H9 (cell line): ENCODE results near the gene MRPL48. TPM values are rescaled to one million over a fixed set of nuclear protein-coding genes. Genes with fewer than 3 reads are reported as not detected.

Source experiments
- DNase-seq: peaks from one replicate; pipeline ENCODE4 v3.0.0-alpha.2; 2017
- H2AFZ ChIP-seq: one replicate; pipeline ENCODE4 v1.6.1; 2013; ENCODE audit warnings: mild to moderate bottlenecking, low read length, control low read depth, moderate library complexity
- H2AK5ac ChIP-seq: 2 replicates; pipeline ENCODE4 v1.6.1; 2013; ENCODE audit warnings: low read length, control low read depth, mixed read lengths; ENCODE audit not compliant: insufficient read length
- H2BK120ac ChIP-seq: one replicate; pipeline ENCODE4 v1.6.1; 2013; ENCODE audit warnings: low read depth, mild to moderate bottlenecking, low read length, control low read depth, inconsistent platforms; ENCODE audit not compliant: poor library complexity, severe bottlenecking
- H2BK12ac ChIP-seq: 2 replicates; pipeline ENCODE4 v1.6.1; 2013; ENCODE audit warnings: low read length, control low read depth, mixed read lengths, low read depth; ENCODE audit not compliant: insufficient read length
- H2BK15ac ChIP-seq: 2 replicates; pipeline ENCODE4 v1.6.1; 2013; ENCODE audit warnings: low read depth, low read length, control low read depth
- H2BK20ac ChIP-seq: one replicate; pipeline ENCODE4 v1.6.1; 2013; ENCODE audit warnings: low read depth, mild to moderate bottlenecking, low read length, control low read depth, inconsistent platforms; ENCODE audit not compliant: poor library complexity, severe bottlenecking
- H2BK5ac ChIP-seq: 2 replicates; pipeline ENCODE4 v1.6.1; 2013; ENCODE audit warnings: low read length, control low read depth, mixed read lengths; ENCODE audit not compliant: insufficient read length
- H3K14ac ChIP-seq: 2 replicates; pipeline ENCODE4 v1.6.1; 2013; ENCODE audit warnings: low read length, control low read depth; ENCODE audit not compliant: insufficient read depth
- H3K18ac ChIP-seq: 2 replicates; pipeline ENCODE4 v1.6.1; 2013; ENCODE audit warnings: low read depth, mild to moderate bottlenecking, mixed read lengths, low read length, control low read depth; ENCODE audit not compliant: insufficient read length
- H3K23ac ChIP-seq: 2 replicates; pipeline ENCODE4 v1.6.1; 2013; ENCODE audit warnings: low read length, control low read depth, mixed read lengths, low read depth; ENCODE audit not compliant: insufficient read length
- H3K23me2 ChIP-seq: 2 replicates; pipeline ENCODE4 v1.6.1; 2013; ENCODE audit warnings: low read depth, mild to moderate bottlenecking, mixed read lengths, low read length, control low read depth; ENCODE audit not compliant: insufficient read length, poor library complexity, severe bottlenecking
- H3K27ac ChIP-seq: 2 replicates; pipeline ENCODE4 v1.5.1; 2013; ENCODE audit warnings: low read length, control low read depth, mixed read lengths, low read depth; ENCODE audit not compliant: insufficient read length
- H3K27me3 ChIP-seq: 2 replicates; pipeline ENCODE4 v1.6.1; 2013; ENCODE audit warnings: low read length, control low read depth, inconsistent platforms; ENCODE audit not compliant: insufficient read depth
- H3K4ac ChIP-seq: 2 replicates; pipeline ENCODE4 v1.6.1; 2013; ENCODE audit warnings: low read depth, mild to moderate bottlenecking, control low read depth, inconsistent platforms, low read length, moderate library complexity
- H3K4me1 ChIP-seq: 2 replicates; pipeline ENCODE4 v1.6.1; 2013; ENCODE audit warnings: low read length, control low read depth, inconsistent platforms; ENCODE audit not compliant: insufficient read depth
- H3K4me2 ChIP-seq: 2 replicates; pipeline ENCODE4 v1.6.1; 2013; ENCODE audit warnings: low read length, control low read depth, mixed read lengths; ENCODE audit not compliant: insufficient read length, insufficient read depth
- H3K56ac ChIP-seq: 2 replicates; pipeline ENCODE4 v1.6.1; 2013; ENCODE audit warnings: low read depth, mild to moderate bottlenecking, mixed read lengths, low read length, control low read depth; ENCODE audit not compliant: insufficient read length
- H3K79me1 ChIP-seq: 2 replicates; pipeline ENCODE4 v1.6.1; 2013; ENCODE audit warnings: low read depth, mild to moderate bottlenecking, moderate library complexity, low read length, control low read depth, inconsistent platforms; ENCODE audit not compliant: insufficient read depth, poor library complexity, severe bottlenecking
- H3K79me2 ChIP-seq: 2 replicates; pipeline ENCODE4 v1.6.1; 2013; ENCODE audit warnings: low read length, control low read depth, inconsistent platforms; ENCODE audit not compliant: insufficient read depth
- H3K9ac ChIP-seq: 2 replicates; pipeline ENCODE4 v1.6.1; 2013; ENCODE audit warnings: low read length, control low read depth, mixed read lengths; ENCODE audit not compliant: insufficient read length; ENCODE audit errors: extremely low read depth
- H3K9me3 ChIP-seq: one replicate; pipeline ENCODE4 v1.6.1; 2013; ENCODE audit warnings: low read depth, low read length, inconsistent platforms; ENCODE audit not compliant: control insufficient read depth
- H3T11ph ChIP-seq: one replicate; pipeline ENCODE4 v1.6.1; 2013; ENCODE audit warnings: mild to moderate bottlenecking, low read length, control low read depth, inconsistent platforms
- H4K20me1 ChIP-seq: one replicate; pipeline ENCODE4 v1.6.1; 2013; ENCODE audit not compliant: control insufficient read depth, insufficient read length, insufficient read depth
- H4K5ac ChIP-seq: 2 replicates; pipeline ENCODE4 v1.6.1; 2013; ENCODE audit warnings: low read depth, mild to moderate bottlenecking, mixed read lengths, low read length, control low read depth; ENCODE audit not compliant: insufficient read length
- H4K8ac ChIP-seq: replicated peaks from 2 replicates; pipeline ENCODE4 v1.6.1; 2013; ENCODE audit warnings: low read length, control low read depth, mixed read lengths, low read depth; ENCODE audit not compliant: insufficient read length
- H4K91ac ChIP-seq: 2 replicates; pipeline ENCODE4 v1.6.1; 2013; ENCODE audit warnings: low read depth, mild to moderate bottlenecking, moderate library complexity, mixed read lengths, low read length, control low read depth; ENCODE audit not compliant: insufficient read length
- H3K27ac Mint-ChIP-seq, 3 experiments: 2 replicates in 2 of 3; 3 replicates in 1 of 3; pipeline ENCODE4 v1.8.0; 2020 to 2021; ENCODE audit warnings: mixed read lengths in 3 of 3, mild to moderate bottlenecking in 1 of 3, moderate library complexity in 1 of 3
- H3K27me3 Mint-ChIP-seq: 2 replicates; pipeline ENCODE4 v1.8.0; 2021; ENCODE audit warnings: low read depth, mild to moderate bottlenecking, moderate library complexity, mixed read lengths
- H3K36me3 Mint-ChIP-seq, 3 experiments: 2 replicates in 2 of 3; 3 replicates in 1 of 3; pipeline ENCODE4 v1.8.0; 2020 to 2021; ENCODE audit warnings: low read depth in 3 of 3, mixed read lengths in 3 of 3; ENCODE audit not compliant: insufficient read depth in 1 of 3
- H3K4me1 Mint-ChIP-seq, 2 experiments: 2 replicates each; pipeline ENCODE4 v1.8.0; 2020; ENCODE audit warnings: mixed read lengths in 2 of 2
- H3K4me3 Mint-ChIP-seq, 2 experiments: 2 replicates in 1 of 2; 3 replicates in 1 of 2; pipeline ENCODE4 v1.8.0; 2020 to 2021; ENCODE audit warnings: mild to moderate bottlenecking in 2 of 2, mixed read lengths in 2 of 2, moderate library complexity in 1 of 2
- H3K9me3 Mint-ChIP-seq, 2 experiments: 2 replicates in 1 of 2; 3 replicates in 1 of 2; pipeline ENCODE4 v1.8.0; 2020; ENCODE audit warnings: mild to moderate bottlenecking in 2 of 2, mixed read lengths in 2 of 2, moderate library complexity in 1 of 2
- CTCF ChIP-seq: fragments of 200-600 bp; sonication (generic); conservative IDR thresholded peaks from 3 replicates; pipeline ENCODE4 v1.8.0; 2021; ENCODE audit warnings: antibody characterized with exemption, mild to moderate bottlenecking
- WGBS: extraction: QIAGEN DNeasy Blood & Tissue Kit; methylation state at CpG from one replicate; pipeline ENCODE4 v1.1.7; 2013; ENCODE audit warnings: missing lambda C conversion rate, low lambda C conversion rate, mixed read lengths; ENCODE audit not compliant: insufficient read length; ENCODE audit errors: extremely low coverage; 5-methylcytosine and 5-hydroxymethylcytosine counted together
- total RNA-seq: library from RNA; stranded (reverse); gene quantifications from 2 replicates; pipeline ENCODE4 v1.2.1, GENCODE V29; 2021

The MRPL48 gene
- total RNA-seq, 1 experiment from 2014 or later, result 36.4 TPM

DNA sequence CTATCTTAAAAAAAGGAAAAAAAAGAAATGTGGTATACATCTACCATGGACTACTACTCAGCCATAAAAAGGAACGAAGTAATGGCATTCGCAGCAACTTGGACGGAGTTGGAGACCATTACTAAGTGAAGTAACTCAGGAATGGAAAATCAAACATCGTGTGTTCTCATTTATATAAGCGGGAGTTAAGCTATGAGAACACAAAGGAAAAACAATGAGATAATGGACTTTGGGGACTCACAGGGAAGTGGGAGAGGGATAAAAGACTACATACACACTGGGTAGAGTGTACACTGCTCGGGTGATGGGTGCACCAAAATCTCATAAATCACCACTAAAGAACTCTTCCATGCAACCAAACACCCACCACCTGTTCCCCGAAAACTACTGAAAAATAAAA, 38.6 kb upstream of the MRPL48 start:
- Histone ChIP-seq H3K23ac (no peak overlapping the region), H3K27me3 (no peaks in the 10 kb centered on the region), H3K4ac (no peak overlapping the region), H3K9me3 (no peaks in the 10 kb centered on the region), H3K9ac (no peak overlapping the region), H2BK12ac (no peak overlapping the region), H3K79me1 (peaks cover 13% of the 10 kb centered on the region), H4K8ac (no peak overlapping the region), H3K4me1 (no peaks in the 10 kb centered on the region), H3K27ac (no peak overlapping the region), H3K79me2 (peaks cover 22% of the 10 kb centered on the region; the same call in 1 of the 2 replicates), H2BK15ac (no peak overlapping the region), H2BK120ac (no peak overlapping the region), H4K5ac (no peak overlapping the region), H2AFZ (no peak overlapping the region), H3K23me2 (no peaks in the 10 kb centered on the region), H3K18ac (no peak overlapping the region), H3T11ph (no peak overlapping the region), H4K20me1 (no peaks in the 10 kb centered on the region), H4K91ac (no peak overlapping the region), H3K14ac (no peak overlapping the region), H3K4me2 (no peak overlapping the region), H2AK5ac (no peak overlapping the region), H2BK20ac (no peak overlapping the region), H3K56ac (no peak overlapping the region), H2BK5ac (no peak overlapping the region)
- Mint-ChIP-seq H3K4me1 (peaks cover 3 to 5% of the 10 kb centered on the region in 2 experiments; a peak in 1 of 4 replicates), H3K4me3 (no peak overlapping the region), H3K27ac (no peak overlapping the region), H3K27me3 (no peaks in the 10 kb centered on the region), H3K36me3 (peaks cover 0 to 9% (median 0%) of the 10 kb centered on the region in 3 experiments; a peak in 3 of 7 replicates), H3K9me3 (no peaks in the 10 kb centered on the region)
- no peak for TF ChIP-seq CTCF
- DNase-seq, result no peak
- no CpG with 5 or more reads among the region's 7 CpGs for WGBS
